H9 (cell line): ENCODE results near the gene ENTR1. TPM values are rescaled to one million over a fixed set of nuclear protein-coding genes. Genes with fewer than 3 reads are reported as not detected.

Experiments
- DNase-seq: peaks from one replicate; pipeline ENCODE4 v3.0.0-alpha.2; 2017
- H2AFZ ChIP-seq: one replicate; pipeline ENCODE4 v1.6.1; 2013; ENCODE audit warnings: mild to moderate bottlenecking, low read length, control low read depth, moderate library complexity
- H2AK5ac ChIP-seq: 2 replicates; pipeline ENCODE4 v1.6.1; 2013; ENCODE audit warnings: low read length, control low read depth, mixed read lengths; ENCODE audit not compliant: insufficient read length
- H2BK120ac ChIP-seq: one replicate; pipeline ENCODE4 v1.6.1; 2013; ENCODE audit warnings: low read depth, mild to moderate bottlenecking, low read length, control low read depth, inconsistent platforms; ENCODE audit not compliant: poor library complexity, severe bottlenecking
- H2BK12ac ChIP-seq: 2 replicates; pipeline ENCODE4 v1.6.1; 2013; ENCODE audit warnings: low read length, control low read depth, mixed read lengths, low read depth; ENCODE audit not compliant: insufficient read length
- H2BK15ac ChIP-seq: 2 replicates; pipeline ENCODE4 v1.6.1; 2013; ENCODE audit warnings: low read depth, low read length, control low read depth
- H2BK20ac ChIP-seq: one replicate; pipeline ENCODE4 v1.6.1; 2013; ENCODE audit warnings: low read depth, mild to moderate bottlenecking, low read length, control low read depth, inconsistent platforms; ENCODE audit not compliant: poor library complexity, severe bottlenecking
- H2BK5ac ChIP-seq: 2 replicates; pipeline ENCODE4 v1.6.1; 2013; ENCODE audit warnings: low read length, control low read depth, mixed read lengths; ENCODE audit not compliant: insufficient read length
- H3K14ac ChIP-seq: 2 replicates; pipeline ENCODE4 v1.6.1; 2013; ENCODE audit warnings: low read length, control low read depth; ENCODE audit not compliant: insufficient read depth
- H3K18ac ChIP-seq: 2 replicates; pipeline ENCODE4 v1.6.1; 2013; ENCODE audit warnings: low read depth, mild to moderate bottlenecking, mixed read lengths, low read length, control low read depth; ENCODE audit not compliant: insufficient read length
- H3K23ac ChIP-seq: 2 replicates; pipeline ENCODE4 v1.6.1; 2013; ENCODE audit warnings: low read length, control low read depth, mixed read lengths, low read depth; ENCODE audit not compliant: insufficient read length
- H3K23me2 ChIP-seq: 2 replicates; pipeline ENCODE4 v1.6.1; 2013; ENCODE audit warnings: low read depth, mild to moderate bottlenecking, mixed read lengths, low read length, control low read depth; ENCODE audit not compliant: insufficient read length, poor library complexity, severe bottlenecking
- H3K27ac ChIP-seq: 2 replicates; pipeline ENCODE4 v1.5.1; 2013; ENCODE audit warnings: low read length, control low read depth, mixed read lengths, low read depth; ENCODE audit not compliant: insufficient read length
- H3K27me3 ChIP-seq: 2 replicates; pipeline ENCODE4 v1.6.1; 2013; ENCODE audit warnings: low read length, control low read depth, inconsistent platforms; ENCODE audit not compliant: insufficient read depth
- H3K4ac ChIP-seq: 2 replicates; pipeline ENCODE4 v1.6.1; 2013; ENCODE audit warnings: low read depth, mild to moderate bottlenecking, control low read depth, inconsistent platforms, low read length, moderate library complexity
- H3K4me1 ChIP-seq: 2 replicates; pipeline ENCODE4 v1.6.1; 2013; ENCODE audit warnings: low read length, control low read depth, inconsistent platforms; ENCODE audit not compliant: insufficient read depth
- H3K4me2 ChIP-seq: 2 replicates; pipeline ENCODE4 v1.6.1; 2013; ENCODE audit warnings: low read length, control low read depth, mixed read lengths; ENCODE audit not compliant: insufficient read length, insufficient read depth
- H3K56ac ChIP-seq: 2 replicates; pipeline ENCODE4 v1.6.1; 2013; ENCODE audit warnings: low read depth, mild to moderate bottlenecking, mixed read lengths, low read length, control low read depth; ENCODE audit not compliant: insufficient read length
- H3K79me1 ChIP-seq: 2 replicates; pipeline ENCODE4 v1.6.1; 2013; ENCODE audit warnings: low read depth, mild to moderate bottlenecking, moderate library complexity, low read length, control low read depth, inconsistent platforms; ENCODE audit not compliant: insufficient read depth, poor library complexity, severe bottlenecking
- H3K79me2 ChIP-seq: 2 replicates; pipeline ENCODE4 v1.6.1; 2013; ENCODE audit warnings: low read length, control low read depth, inconsistent platforms; ENCODE audit not compliant: insufficient read depth
- H3K9ac ChIP-seq: 2 replicates; pipeline ENCODE4 v1.6.1; 2013; ENCODE audit warnings: low read length, control low read depth, mixed read lengths; ENCODE audit not compliant: insufficient read length; ENCODE audit errors: extremely low read depth
- H3K9me3 ChIP-seq: one replicate; pipeline ENCODE4 v1.6.1; 2013; ENCODE audit warnings: low read depth, low read length, inconsistent platforms; ENCODE audit not compliant: control insufficient read depth
- H3T11ph ChIP-seq: one replicate; pipeline ENCODE4 v1.6.1; 2013; ENCODE audit warnings: mild to moderate bottlenecking, low read length, control low read depth, inconsistent platforms
- H4K20me1 ChIP-seq: one replicate; pipeline ENCODE4 v1.6.1; 2013; ENCODE audit not compliant: control insufficient read depth, insufficient read length, insufficient read depth
- H4K5ac ChIP-seq: 2 replicates; pipeline ENCODE4 v1.6.1; 2013; ENCODE audit warnings: low read depth, mild to moderate bottlenecking, mixed read lengths, low read length, control low read depth; ENCODE audit not compliant: insufficient read length
- H4K8ac ChIP-seq: replicated peaks from 2 replicates; pipeline ENCODE4 v1.6.1; 2013; ENCODE audit warnings: low read length, control low read depth, mixed read lengths, low read depth; ENCODE audit not compliant: insufficient read length
- H4K91ac ChIP-seq: 2 replicates; pipeline ENCODE4 v1.6.1; 2013; ENCODE audit warnings: low read depth, mild to moderate bottlenecking, moderate library complexity, mixed read lengths, low read length, control low read depth; ENCODE audit not compliant: insufficient read length
- H3K27ac Mint-ChIP-seq, 3 experiments: 2 replicates in 2 of 3; 3 replicates in 1 of 3; pipeline ENCODE4 v1.8.0; 2020 to 2021; ENCODE audit warnings: mixed read lengths in 3 of 3, mild to moderate bottlenecking in 1 of 3, moderate library complexity in 1 of 3
- H3K27me3 Mint-ChIP-seq: 2 replicates; pipeline ENCODE4 v1.8.0; 2021; ENCODE audit warnings: low read depth, mild to moderate bottlenecking, moderate library complexity, mixed read lengths
- H3K36me3 Mint-ChIP-seq, 3 experiments: 2 replicates in 2 of 3; 3 replicates in 1 of 3; pipeline ENCODE4 v1.8.0; 2020 to 2021; ENCODE audit warnings: low read depth in 3 of 3, mixed read lengths in 3 of 3; ENCODE audit not compliant: insufficient read depth in 1 of 3
- H3K4me1 Mint-ChIP-seq, 2 experiments: 2 replicates each; pipeline ENCODE4 v1.8.0; 2020; ENCODE audit warnings: mixed read lengths in 2 of 2
- H3K4me3 Mint-ChIP-seq, 2 experiments: 2 replicates in 1 of 2; 3 replicates in 1 of 2; pipeline ENCODE4 v1.8.0; 2020 to 2021; ENCODE audit warnings: mild to moderate bottlenecking in 2 of 2, mixed read lengths in 2 of 2, moderate library complexity in 1 of 2
- H3K9me3 Mint-ChIP-seq, 2 experiments: 2 replicates in 1 of 2; 3 replicates in 1 of 2; pipeline ENCODE4 v1.8.0; 2020; ENCODE audit warnings: mild to moderate bottlenecking in 2 of 2, mixed read lengths in 2 of 2, moderate library complexity in 1 of 2
- CTCF ChIP-seq: fragments of 200-600 bp; sonication (generic); conservative IDR thresholded peaks from 3 replicates; pipeline ENCODE4 v1.8.0; 2021; ENCODE audit warnings: antibody characterized with exemption, mild to moderate bottlenecking
- WGBS: extraction: QIAGEN DNeasy Blood & Tissue Kit; methylation state at CpG from one replicate; pipeline ENCODE4 v1.1.7; 2013; ENCODE audit warnings: missing lambda C conversion rate, low lambda C conversion rate, mixed read lengths; ENCODE audit not compliant: insufficient read length; ENCODE audit errors: extremely low coverage; 5-methylcytosine and 5-hydroxymethylcytosine counted together
- total RNA-seq: library from RNA; stranded (reverse); gene quantifications from 2 replicates; pipeline ENCODE4 v1.2.1, GENCODE V29; 2021

Gene ENTR1
- total RNA-seq, 1 experiment from 2014 or later = 108 TPM

DNA sequence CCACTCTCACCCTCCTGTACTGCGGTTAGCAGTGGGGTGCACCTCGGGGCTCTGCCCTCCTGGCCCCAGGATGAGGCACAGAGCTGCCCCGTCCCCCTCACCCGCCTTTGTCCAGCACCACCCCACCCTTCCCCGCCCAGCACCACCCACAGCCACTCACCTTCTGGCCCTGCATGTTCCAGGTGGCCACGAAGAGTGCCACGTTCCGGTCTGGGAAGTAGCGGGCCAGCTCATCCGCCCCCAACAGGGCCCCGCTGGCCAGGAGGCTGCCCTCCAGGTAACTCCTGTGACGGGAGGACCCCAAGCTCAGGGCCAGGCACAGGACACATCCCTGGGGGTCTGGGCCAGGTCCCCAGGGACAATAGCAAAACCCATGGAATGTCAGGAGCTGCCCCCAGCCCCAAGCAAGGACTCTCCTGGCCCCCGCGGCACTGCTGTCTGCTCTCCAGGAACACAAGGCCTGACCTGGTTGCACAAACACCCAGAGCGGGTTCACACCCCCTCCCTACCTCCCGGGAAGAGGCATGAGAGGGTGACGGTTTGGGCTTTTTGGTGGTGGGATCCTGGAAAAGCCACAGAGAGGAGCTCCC is 24.3 kb upstream of the ENTR1 start:
- no peak overlapping the region for H2BK12ac ChIP-seq
- no peak overlapping the region for H2BK15ac ChIP-seq
- H4K91ac ChIP-seq = no peak overlapping the region
- peaks cover 2% of the 10 kb centered on the region for H3K79me1 ChIP-seq
- H4K5ac ChIP-seq = no peak overlapping the region
- no peak overlapping the region for H3T11ph ChIP-seq
- no peak overlapping the region for H3K4me3 Mint-ChIP-seq
- no peaks in the 10 kb centered on the region for H3K9me3 Mint-ChIP-seq
- no peaks in the 10 kb centered on the region for H4K20me1 ChIP-seq
- peaks cover 4 to 18% (median 12%) of the 10 kb centered on the region in 3 experiments; a peak in 6 of 7 replicates for H3K36me3 Mint-ChIP-seq
- H3K27me3 Mint-ChIP-seq = no peaks in the 10 kb centered on the region
- H2BK5ac ChIP-seq = no peak overlapping the region
- H2BK20ac ChIP-seq = no peak overlapping the region
- no peak overlapping the region for H3K56ac ChIP-seq
- peaks cover 16 to 18% of the 10 kb centered on the region in 2 experiments for H3K4me1 Mint-ChIP-seq
- peaks cover 5% of the 10 kb centered on the region; the same call in 1 of the 2 replicates for H3K79me2 ChIP-seq
- H3K4ac ChIP-seq = no peak overlapping the region
- no peaks in the 10 kb centered on the region for H3K9me3 ChIP-seq
- H2AK5ac ChIP-seq = no peak overlapping the region
- H3K27ac ChIP-seq = no peak overlapping the region
- H3K23me2 ChIP-seq = peaks cover 14% of the 10 kb centered on the region
- H4K8ac ChIP-seq = no peak overlapping the region
- H3K14ac ChIP-seq = no peak overlapping the region
- no peaks in the 10 kb centered on the region for H3K27me3 ChIP-seq
- no peak overlapping the region for H2BK120ac ChIP-seq
- WGBS = no CpG with 5 or more reads among the region's 17 CpGs
- no peak for TF ChIP-seq CTCF
- no peak overlapping the region for H3K18ac ChIP-seq
- H3K4me1 ChIP-seq = no peaks in the 10 kb centered on the region
- no peak overlapping the region for H3K23ac ChIP-seq
- no peak overlapping the region for H3K9ac ChIP-seq
- no peak overlapping the region for H3K4me2 ChIP-seq
- no peak for DNase-seq
- H3K27ac Mint-ChIP-seq = no peak overlapping the region; a peak in 1 of 7 replicates
- H2AFZ ChIP-seq = no peak overlapping the region
